Measurements from ENCODE around the gene SLC2A11.
A peak's percentile ranks its signal among the peaks of the same experiment; 100 is the strongest.

GRCh38 chr22:23849009-23850006 is 8.4 kb upstream of the SLC2A11 start:
- TF ChIP-seq CTCF (IDR thresholded peaks at IDR 0.05; ENCODE audit: insufficient read depth, low read depth, low read length): peak; percentile 68
- no peak for TF ChIP-seq EZH2 (IDR thresholded peaks at IDR 0.05; ENCODE audit: insufficient read depth, low read length)

Data from astrocyte (in vitro differentiated cells and primary cell).